GM12878 (cell line): ENCODE data around the gene E2F7. TPM values are rescaled to one million over a fixed set of nuclear protein-coding genes. Genes with fewer than 3 reads are reported as not detected.

Experiments used
- BACH1 ChIP-seq: fragments of 450-650 bp; IDR thresholded peaks from 2 replicates; pipeline ENCODE4 v1.6.1; 2017; ENCODE audit warnings: mild to moderate bottlenecking, borderline replicate concordance
- BCL11A ChIP-seq: IDR thresholded peaks from 2 replicates; pipeline ENCODE4 v1.6.1; 2011; ENCODE audit warnings: low read depth, low read length
- CHD2 ChIP-seq: IDR thresholded peaks from 2 replicates; pipeline ENCODE4 v1.6.1; 2011; ENCODE audit warnings: low read depth, low read length, improper control_type of control experiment, borderline replicate concordance
- CREB1 ChIP-seq: IDR thresholded peaks from 2 replicates; pipeline ENCODE4 v1.6.1; 2012; ENCODE audit warnings: low read depth, mild to moderate bottlenecking, inconsistent platforms
- EED ChIP-seq: sonication (generic); IDR thresholded peaks from 2 replicates; pipeline ENCODE4 v1.6.1; 2016; ENCODE audit warnings: antibody characterized with exemption, low read depth
- EGR1 ChIP-seq, 2 experiments: IDR thresholded peaks; 1 replicate in 1 of 2; 2 replicates in 1 of 2; pipeline ENCODE4 v1.6.1; 2011 to 2012; ENCODE audit warnings: low read depth in 2 of 2, low read length in 2 of 2, borderline replicate concordance in 1 of 2, mild to moderate bottlenecking in 1 of 2, moderate library complexity in 1 of 2
- ETV6 ChIP-seq, 2 experiments: fragments of 450-650 bp in 1 of 2; IDR thresholded peaks in 1 of 2; conservative IDR thresholded peaks in 1 of 2; 2 replicates each; pipeline ENCODE4 v1.6.1; 2014; ENCODE audit warnings: antibody characterized with exemption in 1 of 2, borderline replicate concordance in 1 of 2, low read depth in 1 of 2, mild to moderate bottlenecking in 1 of 2, moderate library complexity in 1 of 2
- FOS ChIP-seq: IDR thresholded peaks from 3 replicates; pipeline ENCODE4 v1.6.1; 2011; ENCODE audit warnings: borderline replicate concordance; ENCODE audit not compliant: insufficient read length; ENCODE audit errors: extremely low read depth
- GABPA ChIP-seq: IDR thresholded peaks from 2 replicates; pipeline ENCODE4 v1.6.1; 2014; ENCODE audit warnings: antibody characterized with exemption, low read depth, mild to moderate bottlenecking, inconsistent platforms
- MEF2B ChIP-seq: fragments of 450-650 bp; IDR thresholded peaks from 2 replicates; pipeline ENCODE4 v1.6.1; 2018; ENCODE audit warnings: mild to moderate bottlenecking, moderate library complexity; ENCODE audit not compliant: partially characterized antibody, poor library complexity, severe bottlenecking
- NFIC ChIP-seq: IDR thresholded peaks from 2 replicates; pipeline ENCODE4 v1.6.1; 2012; ENCODE audit warnings: low read depth, mild to moderate bottlenecking, inconsistent platforms, low read length, moderate library complexity
- NKRF ChIP-seq: fragments of 450-650 bp; conservative IDR thresholded peaks from 2 replicates; pipeline ENCODE4 v1.6.1; 2017; ENCODE audit warnings: mild to moderate bottlenecking, moderate library complexity
- SP1 ChIP-seq: IDR thresholded peaks from one replicate; pipeline ENCODE4 v1.6.1; 2011; ENCODE audit warnings: low read depth, low read length
- SREBF2 ChIP-seq: IDR thresholded peaks from 2 replicates; pipeline ENCODE4 v1.6.1; 2012; ENCODE audit warnings: mild to moderate bottlenecking, low read length
- TBL1XR1 ChIP-seq: IDR thresholded peaks from 2 replicates; pipeline ENCODE4 v1.6.1; 2012; ENCODE audit warnings: low read depth, low read length, improper control_type of control experiment
- TCF12 ChIP-seq: IDR thresholded peaks from 2 replicates; pipeline ENCODE4 v1.6.1; 2011; ENCODE audit warnings: low read depth, mild to moderate bottlenecking, low read length
- YY1 ChIP-seq: IDR thresholded peaks from 2 replicates; pipeline ENCODE4 v1.6.1; 2011; ENCODE audit warnings: low read depth, mild to moderate bottlenecking, low read length
- ZBTB40 ChIP-seq: fragments of 450-650 bp; IDR thresholded peaks from 2 replicates; pipeline ENCODE4 v1.6.1; 2016; ENCODE audit warnings: mild to moderate bottlenecking, moderate library complexity, borderline replicate concordance
- ZNF217 ChIP-seq: fragments of 450-650 bp; IDR thresholded peaks from 2 replicates; pipeline ENCODE4 v1.6.1; 2017; ENCODE audit warnings: antibody characterized with exemption, mild to moderate bottlenecking
- polyA plus RNA-seq, 11 experiments: library from polyadenylated mRNA; depleted of rRNA in 4 of 11; unstranded in 6 of 11; stranded (reverse) in 5 of 11; fragments of >200 nt; fragmentation: Nextera tagmentation in 4 of 11; fragmentation: Illumina TruSeq in 1 of 11; extraction: Ambion mirVana in 4 of 11; extraction: Trizol in 1 of 11; gene quantifications; 1 replicate in 1 of 11; 2 replicates in 10 of 11; pipeline versions ENCODE4 v1.2.1 to v1.2.3, GENCODE V29; 2011 to 2016; ENCODE audit warnings: inconsistent platforms in 2 of 11, missing spikeins in 2 of 11, low read depth in 1 of 11
- total RNA-seq, 4 experiments: library from RNA; depleted of rRNA in 3 of 4; stranded (reverse); fragments of >200 nt in 3 of 4; fragmentation: Illumina TruSeq in 1 of 4; extraction: Trizol in 1 of 4; gene quantifications; 2 replicates each; pipeline versions ENCODE4 v1.2.1 to v1.2.3, GENCODE V29; 2013 to 2021
- TF ChIP-seq, protein P1 (sequence below): fragments of 450-650 bp; IDR thresholded peaks from 2 replicates; pipeline ENCODE4 v1.6.1; 2017; ENCODE audit warnings: borderline replicate concordance
- TF ChIP-seq, protein P2 (sequence below): fragments of 450-650 bp; IDR thresholded peaks from 2 replicates; pipeline ENCODE4 v1.6.1; 2016; ENCODE audit warnings: mild to moderate bottlenecking

Gene E2F7
- total and polyA plus RNA-seq, 10 of the 15 experiments (the other 5 are each of a cell fraction or from before 2014, with no cell fraction given) = 5.6 to 32.1 (median 19.9) TPM

GRCh38 chr12:77065361-77066204 lies at the start of gene E2F7 (continued):
- TF ChIP-seq, protein P1, sequence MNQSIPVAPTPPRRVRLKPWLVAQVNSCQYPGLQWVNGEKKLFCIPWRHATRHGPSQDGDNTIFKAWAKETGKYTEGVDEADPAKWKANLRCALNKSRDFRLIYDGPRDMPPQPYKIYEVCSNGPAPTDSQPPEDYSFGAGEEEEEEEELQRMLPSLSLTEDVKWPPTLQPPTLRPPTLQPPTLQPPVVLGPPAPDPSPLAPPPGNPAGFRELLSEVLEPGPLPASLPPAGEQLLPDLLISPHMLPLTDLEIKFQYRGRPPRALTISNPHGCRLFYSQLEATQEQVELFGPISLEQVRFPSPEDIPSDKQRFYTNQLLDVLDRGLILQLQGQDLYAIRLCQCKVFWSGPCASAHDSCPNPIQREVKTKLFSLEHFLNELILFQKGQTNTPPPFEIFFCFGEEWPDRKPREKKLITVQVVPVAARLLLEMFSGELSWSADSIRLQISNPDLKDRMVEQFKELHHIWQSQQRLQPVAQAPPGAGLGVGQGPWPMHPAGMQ = no peak
- peak; percentile 96 for TF ChIP-seq NKRF
- peak; percentile 26; the same call in 1 of the 2 replicates for TF ChIP-seq TCF12
- peak; percentile 11 for TF ChIP-seq MEF2B
- TF ChIP-seq SP1 = peak; percentile 87
- no peak for TF ChIP-seq TBL1XR1
- peak; percentile 27; the same call in 1 of the 2 replicates for TF ChIP-seq CHD2
- peak; percentile 60 for TF ChIP-seq YY1
- TF ChIP-seq CREB1 = 0 out of 2 replicates have a peak, but pooled peaks have one; percentile 24
- TF ChIP-seq ZBTB40 = no peak
- no peak for TF ChIP-seq SREBF2
- peak; percentile 15 for TF ChIP-seq EED
- no peak for TF ChIP-seq GABPA
- peak in 1 of 2 experiments; percentile 27; a peak in 1 of 3 replicates for TF ChIP-seq EGR1 (IDR thresholded peaks at IDR 0.05; ENCODE audit: borderline replicate concordance in 1 of 2, low read depth in 2 of 2, low read length in 2 of 2)
- 0 out of 2 replicates have a peak, but pooled peaks have one; percentile 10 for TF ChIP-seq NFIC
- 0 out of 2 replicates have a peak, but pooled peaks have one; percentile 43 for TF ChIP-seq ZNF217
- 0 out of 2 replicates have a peak, but pooled peaks have one; percentile 47 for TF ChIP-seq BACH1
- no peak for TF ChIP-seq BCL11A
- TF ChIP-seq, protein P2, sequence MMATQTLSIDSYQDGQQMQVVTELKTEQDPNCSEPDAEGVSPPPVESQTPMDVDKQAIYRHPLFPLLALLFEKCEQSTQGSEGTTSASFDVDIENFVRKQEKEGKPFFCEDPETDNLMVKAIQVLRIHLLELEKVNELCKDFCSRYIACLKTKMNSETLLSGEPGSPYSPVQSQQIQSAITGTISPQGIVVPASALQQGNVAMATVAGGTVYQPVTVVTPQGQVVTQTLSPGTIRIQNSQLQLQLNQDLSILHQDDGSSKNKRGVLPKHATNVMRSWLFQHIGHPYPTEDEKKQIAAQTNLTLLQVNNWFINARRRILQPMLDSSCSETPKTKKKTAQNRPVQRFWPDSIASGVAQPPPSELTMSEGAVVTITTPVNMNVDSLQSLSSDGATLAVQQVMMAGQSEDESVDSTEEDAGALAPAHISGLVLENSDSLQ = peak; percentile 7; the same call in 1 of the 2 replicates
- peak; percentile 32 for TF ChIP-seq FOS
- TF ChIP-seq ETV6 (conservative IDR thresholded peaks at IDR 0.05 in 1 of 2, IDR thresholded peaks at IDR 0.05 in 1 of 2; ENCODE audit: borderline replicate concordance in 1 of 2, low read depth in 1 of 2) = 0 out of 4 replicates have a peak, but pooled peaks of 1 of the 2 experiments have one; percentile 8
